HG02759 (cell line): ENCODE measurements around the gene EXOC4.
"Not testable (repeated sequence)": the region's sequence is repeated elsewhere in the genome, so short reads cannot be mapped to it uniquely, and the experiment has no call there.

ENCODE experiments used
- ATAC-seq: cut with Tn5 transposase; IDR thresholded peaks from one replicate; pipeline ENCODE4 v1.9.1; 2021; ENCODE audit warnings: mild to moderate bottlenecking, moderate library complexity; ENCODE audit not compliant: unreplicated experiment

Gene EXOC4

GRCh38 chr7:133602291-133602690 is 349.4 kb downstream of the EXOC4 start:
- no peak for ATAC-seq

GRCh38 chr7:133606991-133607390 is 354.1 kb downstream of the EXOC4 start:
- no peak for ATAC-seq

- ATAC-seq, result no peak
Observed at GRCh38 chr7:133609806-133610205, 356.9 kb downstream of the EXOC4 start.

- ATAC-seq, result no peak
Observed at GRCh38 chr7:133611955-133612354, 359.1 kb downstream of the EXOC4 start.

GRCh38 chr7:133613250-133613790 is 360.4 kb downstream of the EXOC4 start:
- ATAC-seq, result no peak

- no peak for ATAC-seq
Observed at GRCh38 chr7:133614251-133614650, 361.4 kb downstream of the EXOC4 start.

GRCh38 chr7:133618970-133619369 is 366.1 kb downstream of the EXOC4 start:
- ATAC-seq, result no peak

GRCh38 chr7:133619491-133619890 is 366.6 kb downstream of the EXOC4 start:
- no peak for ATAC-seq

- no peak for ATAC-seq
Observed at GRCh38 chr7:133623721-133624120, 370.8 kb downstream of the EXOC4 start.

- ATAC-seq, result no peak
Observed at GRCh38 chr7:133625046-133625445, 372.2 kb downstream of the EXOC4 start.

GRCh38 chr7:133629701-133630100 is 376.8 kb downstream of the EXOC4 start:
- no peak for ATAC-seq

GRCh38 chr7:133633055-133633454 is 380.2 kb downstream of the EXOC4 start:
- no peak for ATAC-seq

GRCh38 chr7:133635541-133635940 is 382.7 kb downstream of the EXOC4 start:
- no peak for ATAC-seq

- ATAC-seq, result no peak
Observed at GRCh38 chr7:133638857-133639256, 386.0 kb downstream of the EXOC4 start.

- ATAC-seq, result no peak
Observed at GRCh38 chr7:133641436-133641835, 388.6 kb downstream of the EXOC4 start.

- no peak for ATAC-seq
Observed at GRCh38 chr7:133642907-133643306, 390.0 kb downstream of the EXOC4 start.

- not testable (repeated sequence) for ATAC-seq
Observed at GRCh38 chr7:133643652-133644051, 390.8 kb downstream of the EXOC4 start.

GRCh38 chr7:133645884-133646391 is 393.1 kb downstream of the EXOC4 start:
- no peak for ATAC-seq

- ATAC-seq, result no peak
Observed at GRCh38 chr7:133646472-133647315, 393.8 kb downstream of the EXOC4 start.

- no peak for ATAC-seq
Observed at GRCh38 chr7:133649593-133649992, 396.7 kb downstream of the EXOC4 start.

- no peak for ATAC-seq
Observed at GRCh38 chr7:133650069-133650468, 397.2 kb downstream of the EXOC4 start.
